NCI-H2196 (cell line): ENCODE data around the gene TMEM131.

Experiments
- DNase-seq: peaks from one replicate; lab custom pipeline; 2025; ENCODE audit not compliant: unreplicated experiment; lab: John Stamatoyannopoulos, UW

TMEM131 gene

DNA sequence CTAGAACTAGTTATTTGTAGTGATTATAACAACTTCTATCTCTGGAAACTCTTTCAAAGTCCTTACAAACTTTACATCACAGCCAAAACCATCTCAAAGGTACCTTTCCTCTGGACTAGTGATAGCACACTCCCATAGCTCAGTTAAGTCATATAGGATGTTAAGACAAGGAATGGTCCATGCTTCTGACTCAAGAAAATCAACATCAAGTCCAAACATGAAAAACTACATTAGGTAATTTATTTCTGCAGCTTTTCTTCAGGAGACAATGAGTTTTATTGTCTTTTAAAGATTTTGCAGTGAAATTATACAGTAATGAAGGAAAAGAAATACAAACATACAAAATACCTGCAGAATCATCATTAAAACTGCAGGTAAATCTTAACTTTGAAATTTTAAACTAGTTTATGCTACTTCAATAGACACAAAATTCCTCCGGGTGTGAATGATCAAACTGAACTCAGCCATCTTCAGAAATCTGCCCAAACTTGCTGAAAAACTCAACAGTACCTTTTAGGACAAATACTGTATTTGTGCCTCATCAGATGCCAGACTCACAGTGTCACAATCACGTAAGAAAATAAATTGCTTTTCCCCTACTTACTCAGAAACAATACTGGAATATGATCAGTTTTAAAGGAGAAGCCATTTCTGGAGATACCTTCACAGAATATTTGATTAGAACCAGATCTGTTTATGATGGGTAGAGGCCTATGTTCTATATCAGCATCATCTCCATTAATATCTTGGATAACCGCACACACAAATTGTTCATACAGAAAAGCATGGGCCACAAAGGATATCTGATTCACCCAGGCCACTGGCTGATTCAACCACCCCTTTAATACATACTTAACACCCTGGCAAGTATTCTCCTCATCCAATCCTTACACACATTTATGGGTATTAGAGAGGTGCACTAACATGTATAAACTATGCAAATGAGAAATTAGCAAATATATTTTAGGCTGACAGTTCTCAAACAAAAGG, 2.6 kb downstream of the TMEM131 start:
- no peak for DNase-seq

DNA sequence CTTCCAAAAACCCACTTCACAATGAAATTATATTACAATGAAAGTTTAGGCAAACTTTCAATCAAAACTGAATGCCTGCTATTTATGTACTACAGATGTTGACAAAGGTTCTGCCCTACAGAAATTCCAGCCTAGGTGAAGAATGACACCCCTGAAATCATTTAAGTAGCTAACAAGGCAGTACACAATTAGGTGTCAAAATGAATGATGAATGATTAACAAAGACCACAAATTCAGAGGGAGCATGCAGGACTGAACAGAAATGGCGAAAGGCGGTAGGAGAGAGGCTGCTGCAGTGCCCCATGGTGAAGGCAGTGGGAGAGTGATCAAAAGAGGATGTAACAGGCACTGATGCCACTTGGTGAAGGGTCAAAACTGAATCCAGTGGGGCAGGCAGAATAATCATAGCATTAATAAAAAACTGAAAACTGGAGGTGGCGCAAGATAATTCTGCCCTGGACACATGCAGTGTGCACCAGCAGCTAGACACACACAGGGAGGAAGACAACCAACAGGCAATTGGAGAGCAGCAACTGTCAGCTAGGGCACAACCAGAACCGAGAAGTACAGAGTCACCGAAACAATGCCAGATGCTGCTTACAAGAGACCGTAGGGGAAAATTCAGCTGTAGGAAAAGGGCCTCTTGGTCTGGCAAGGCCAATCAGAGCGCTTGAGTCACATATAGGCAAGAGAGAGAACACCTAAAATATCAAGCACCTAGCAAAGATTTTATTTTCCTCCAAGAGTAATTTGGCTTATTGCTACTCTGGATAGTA, 4.5 kb downstream of the TMEM131 start:
- no peak for DNase-seq

DNA sequence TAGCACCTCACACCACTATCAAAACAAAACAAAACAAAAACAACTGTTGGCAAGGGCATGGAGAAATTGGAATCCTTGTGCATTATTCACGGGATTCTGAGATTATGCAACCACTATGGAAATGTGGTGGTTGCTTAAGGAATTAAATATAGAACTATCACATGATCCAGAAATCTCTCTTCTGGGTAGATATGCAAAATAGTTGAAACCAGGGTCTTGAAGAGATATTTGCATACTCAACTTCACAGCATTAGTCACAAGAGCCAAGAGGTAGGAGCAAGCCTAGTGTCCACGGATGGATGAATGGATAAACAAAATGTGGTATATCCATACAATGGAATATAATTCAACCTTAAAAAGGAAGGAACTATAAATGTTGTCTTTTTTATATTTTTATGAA, 7.0 kb downstream of the TMEM131 start:
- DNase-seq: no peak

DNA sequence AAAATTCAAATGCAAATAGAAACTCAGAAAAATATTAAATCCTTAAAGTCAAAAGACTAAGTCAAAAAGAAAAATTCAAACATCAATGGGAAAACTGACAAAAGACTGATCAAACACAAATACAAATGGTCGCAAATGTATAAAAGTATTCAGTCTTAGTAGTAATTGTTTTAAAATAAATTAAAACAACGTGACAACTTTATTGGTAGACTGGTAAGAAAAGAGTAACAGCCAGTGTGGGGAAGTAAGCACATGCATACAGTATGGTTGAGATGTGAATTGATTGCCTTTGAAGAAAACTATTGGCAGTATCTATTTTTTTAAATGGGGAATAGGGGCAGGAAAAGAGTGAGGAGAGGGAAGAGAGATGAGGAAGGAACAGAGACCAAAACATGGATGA, 9.8 kb downstream of the TMEM131 start:
- DNase-seq: no peak

DNA sequence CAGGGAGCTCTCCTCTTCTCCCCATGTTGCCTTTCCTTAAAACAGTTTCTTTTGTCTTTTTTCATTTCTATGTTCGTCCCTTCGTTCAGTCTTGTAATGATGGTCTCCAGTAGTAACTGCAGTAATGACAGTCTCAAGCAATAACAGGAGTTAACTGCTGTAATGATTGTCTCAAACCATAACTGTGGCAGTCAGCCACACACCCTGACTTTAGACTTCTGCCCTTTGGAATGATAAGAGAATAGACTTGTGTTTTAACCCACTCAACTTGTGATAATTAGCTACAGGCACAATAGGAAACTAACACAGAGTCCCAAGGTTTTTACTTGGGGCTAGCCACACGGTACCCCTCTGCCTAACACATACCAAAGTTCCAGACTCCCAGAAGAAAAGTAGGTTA, 12.1 kb downstream of the TMEM131 start:
- no peak for DNase-seq

DNA sequence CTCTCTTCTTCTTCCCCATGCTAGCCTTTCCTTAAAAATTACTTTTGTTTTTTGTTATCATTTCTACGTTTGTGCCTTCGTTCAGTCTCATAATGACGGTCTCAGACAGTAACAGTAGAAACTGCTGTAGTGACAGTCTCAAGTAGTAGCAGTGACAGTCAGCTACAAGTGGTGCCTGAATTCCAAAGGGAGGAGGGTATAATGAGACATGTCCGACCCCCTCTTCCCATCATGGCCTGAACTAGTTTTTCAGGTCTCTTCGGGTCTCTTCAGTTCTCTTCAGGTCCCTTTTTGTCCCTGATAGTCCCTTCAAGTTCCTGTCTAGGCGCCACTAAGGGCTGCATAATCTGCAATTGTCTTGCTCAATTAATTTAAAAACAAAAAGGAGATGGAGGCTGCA, 12.6 kb downstream of the TMEM131 start:
- DNase-seq: no peak

DNA sequence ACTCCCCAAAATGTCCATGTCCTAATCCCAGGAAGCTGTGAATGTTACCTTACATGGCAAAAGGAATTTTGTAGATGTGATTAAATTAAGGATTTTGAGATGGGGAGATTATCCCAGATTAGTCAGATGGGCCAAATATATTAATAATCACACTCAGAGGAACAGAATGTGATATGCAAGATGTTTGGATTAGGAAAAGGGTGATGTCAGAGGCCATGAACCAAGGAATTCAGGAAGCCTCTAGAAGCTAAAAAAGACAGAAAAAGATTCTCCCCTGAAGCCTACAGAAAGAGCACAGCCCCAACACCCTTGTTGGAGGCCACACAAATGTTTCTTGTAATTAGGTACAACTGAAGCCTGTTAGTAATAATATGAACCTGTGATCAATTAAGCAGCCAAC, 13.1 kb downstream of the TMEM131 start:
- no peak for DNase-seq

DNA sequence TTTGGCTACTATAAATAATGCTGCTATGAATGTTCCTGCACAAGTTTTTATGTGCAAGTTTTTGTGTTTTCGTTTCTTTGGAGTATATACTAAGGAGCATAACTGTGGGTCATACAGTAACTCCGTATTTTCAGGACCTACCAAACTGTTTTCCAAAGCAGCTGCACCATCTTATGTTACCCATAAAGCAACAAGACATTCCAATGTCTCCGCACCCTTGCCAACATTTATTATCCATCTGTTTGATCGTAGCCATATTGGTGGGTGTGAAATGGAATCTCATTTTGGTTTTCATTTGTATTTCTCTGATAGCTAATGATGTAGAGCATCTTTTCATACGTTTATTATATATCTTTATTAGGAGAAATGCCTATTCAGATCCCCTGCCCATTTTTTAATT, 13.8 kb downstream of the TMEM131 start:
- no peak for DNase-seq

DNA sequence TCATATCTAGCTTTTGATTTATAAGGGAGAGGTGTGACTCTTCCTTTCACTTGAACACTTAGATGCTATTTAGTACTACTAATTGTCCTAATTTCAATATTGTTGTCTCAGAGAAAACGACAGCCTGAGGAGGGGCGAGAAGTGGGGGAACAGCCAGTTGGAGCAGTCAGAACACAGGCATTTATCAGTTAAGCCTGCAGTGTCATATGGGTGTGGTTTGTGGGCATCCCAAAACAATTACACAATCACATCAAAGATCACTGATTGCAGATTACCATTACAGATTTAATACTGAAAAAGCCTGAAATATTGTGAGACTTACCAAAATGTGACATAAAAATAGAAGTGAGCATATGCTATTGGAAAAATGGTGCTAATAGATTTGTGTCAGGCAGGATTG, 15.8 kb downstream of the TMEM131 start:
- no peak for DNase-seq

DNA sequence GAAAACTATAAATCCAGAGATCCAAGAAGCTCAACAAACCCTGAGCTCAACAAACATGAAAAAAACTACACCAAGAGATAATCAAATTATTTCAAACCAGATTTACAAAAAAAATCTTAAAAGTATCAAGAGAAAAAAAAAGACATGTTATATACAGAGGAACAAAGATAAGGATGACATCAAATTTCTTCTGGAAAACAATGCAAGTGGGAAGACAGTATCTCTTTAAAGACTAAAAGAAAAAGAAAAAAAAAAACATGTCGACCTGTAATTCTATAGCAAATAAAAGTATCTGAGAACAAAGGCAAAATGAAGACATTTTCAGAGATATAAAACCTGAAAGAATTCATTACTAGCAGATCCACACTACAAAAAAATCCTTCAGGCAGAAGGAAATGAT, 21.3 kb downstream of the TMEM131 start:
- no peak for DNase-seq

DNA sequence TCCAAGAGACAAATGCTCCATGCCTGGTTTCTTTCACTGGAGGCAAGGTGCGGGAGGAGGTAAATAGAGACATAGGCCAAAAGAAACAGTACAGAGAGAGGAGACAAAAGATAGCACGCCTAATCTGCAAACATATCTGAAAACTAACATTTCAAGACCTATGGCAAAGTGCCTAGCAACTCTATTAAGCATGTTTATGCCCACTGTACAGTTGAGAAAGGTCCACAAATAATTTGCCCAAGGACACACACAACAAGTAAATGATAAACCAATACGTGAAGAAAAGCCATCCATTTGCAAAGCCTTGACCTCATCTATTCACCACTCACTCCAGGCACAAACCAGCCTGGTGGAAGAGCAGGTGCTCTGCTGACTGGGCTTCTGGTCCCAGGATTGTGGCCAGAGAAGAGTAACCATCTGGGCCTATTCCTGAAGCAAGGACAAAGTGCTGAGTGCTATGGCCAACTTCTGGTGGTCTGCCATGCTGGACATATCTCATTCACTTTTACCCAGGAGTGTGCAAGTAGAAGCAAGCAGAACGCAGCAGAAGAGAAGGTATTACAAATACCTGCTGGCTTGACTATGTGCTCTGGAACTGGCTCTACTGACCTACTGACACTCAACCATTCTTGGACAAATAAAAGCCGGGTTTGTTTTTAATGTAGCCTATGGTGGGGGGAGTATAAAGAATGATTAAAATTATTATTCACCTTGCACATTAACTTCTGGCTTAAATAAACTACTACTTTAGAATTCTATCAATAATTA, 25.3 kb downstream of the TMEM131 start:
- DNase-seq: peak; percentile 15

DNA sequence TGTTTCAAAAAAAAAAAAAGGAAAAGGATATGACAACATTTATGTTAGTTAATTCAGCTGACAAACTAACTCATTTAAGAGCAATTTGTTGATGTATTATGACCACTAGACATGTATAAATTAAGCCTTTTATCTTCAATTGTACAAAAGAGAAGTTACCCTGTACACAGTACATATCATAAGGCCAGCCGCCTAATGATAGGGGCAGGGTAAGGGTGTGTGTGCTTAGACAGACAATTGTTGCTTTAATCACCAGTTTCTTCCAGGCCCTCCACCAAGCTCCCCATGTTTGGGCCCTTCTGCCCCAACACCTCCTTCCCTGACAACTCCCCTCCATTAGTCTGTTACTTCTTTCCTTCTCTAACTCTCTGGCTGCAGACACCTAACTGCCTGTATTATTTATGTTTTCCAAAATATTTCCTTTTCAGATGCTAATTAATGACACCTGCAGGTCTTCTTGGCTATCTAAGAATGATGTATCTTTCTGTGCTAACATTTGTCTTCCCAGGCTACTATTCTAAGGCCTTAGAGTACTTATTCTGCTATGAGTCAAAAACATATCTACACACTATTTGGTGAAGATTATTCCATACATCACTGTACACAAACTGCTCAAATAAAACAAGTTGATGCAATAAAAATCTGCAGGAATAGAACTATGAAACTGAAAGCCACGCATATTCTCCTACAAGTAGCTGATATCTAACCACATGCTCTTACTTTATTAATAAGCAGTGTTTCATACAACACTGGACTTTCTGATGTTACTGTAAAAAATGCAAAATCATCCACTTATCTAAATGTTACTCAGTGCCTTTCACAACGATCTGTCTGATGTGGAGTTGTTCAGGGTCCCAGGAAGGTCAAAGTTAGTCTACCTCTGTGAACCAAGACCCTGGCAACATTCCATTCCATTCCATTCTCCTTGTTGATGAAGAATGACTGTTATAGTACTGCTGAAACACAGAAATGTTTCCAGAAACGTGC, 26.4 kb downstream of the TMEM131 start:
- no peak for DNase-seq

DNA sequence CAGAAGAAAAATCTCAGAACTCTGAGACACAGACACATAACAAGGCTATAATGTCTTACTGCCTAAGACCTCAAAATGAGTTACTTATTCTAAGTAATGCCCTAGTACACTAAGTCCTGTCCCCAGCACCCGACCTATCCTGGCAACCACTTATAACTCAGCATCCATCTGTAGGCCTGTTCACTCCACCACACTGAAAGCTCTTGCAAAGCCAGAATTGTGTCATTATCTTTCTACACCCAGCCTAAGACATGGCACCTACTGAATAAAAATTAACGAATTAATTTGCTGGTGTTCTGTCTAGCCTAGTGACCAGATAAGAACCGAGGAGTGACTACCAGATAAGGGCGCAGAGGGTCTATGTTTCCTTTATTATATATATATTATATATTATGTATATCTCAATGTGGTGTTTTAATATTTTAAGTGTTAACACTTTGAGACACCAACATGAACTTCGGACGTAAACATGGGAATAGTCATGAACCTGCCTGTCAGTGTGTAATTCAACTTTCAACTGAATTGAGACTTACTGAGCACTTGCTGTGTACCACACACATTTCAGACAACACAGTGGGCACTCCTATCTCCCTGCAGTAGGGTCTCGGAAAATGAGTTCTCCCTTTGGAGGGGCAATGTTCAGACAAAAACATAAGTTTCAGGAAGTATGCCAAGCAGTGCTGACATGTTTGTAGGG, 27.7 kb downstream of the TMEM131 start:
- no peak for DNase-seq

DNA sequence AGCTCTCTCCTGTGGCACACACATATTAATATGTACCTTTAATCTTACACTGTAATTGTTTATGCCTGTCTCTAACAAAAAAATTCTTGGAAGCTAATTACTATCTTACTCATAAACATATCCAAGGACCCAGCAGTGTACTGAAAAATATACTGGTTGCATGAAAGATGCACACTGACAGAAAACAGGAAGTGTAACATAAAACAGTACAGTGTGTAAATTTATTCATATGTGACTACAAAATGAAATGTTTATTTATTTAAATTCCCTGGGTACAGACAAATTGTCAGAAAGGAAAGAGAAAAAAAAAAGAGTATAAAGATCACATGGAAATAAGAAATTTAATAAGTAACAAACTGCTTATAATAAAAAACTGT, 28.5 kb downstream of the TMEM131 start:
- no peak for DNase-seq

DNA sequence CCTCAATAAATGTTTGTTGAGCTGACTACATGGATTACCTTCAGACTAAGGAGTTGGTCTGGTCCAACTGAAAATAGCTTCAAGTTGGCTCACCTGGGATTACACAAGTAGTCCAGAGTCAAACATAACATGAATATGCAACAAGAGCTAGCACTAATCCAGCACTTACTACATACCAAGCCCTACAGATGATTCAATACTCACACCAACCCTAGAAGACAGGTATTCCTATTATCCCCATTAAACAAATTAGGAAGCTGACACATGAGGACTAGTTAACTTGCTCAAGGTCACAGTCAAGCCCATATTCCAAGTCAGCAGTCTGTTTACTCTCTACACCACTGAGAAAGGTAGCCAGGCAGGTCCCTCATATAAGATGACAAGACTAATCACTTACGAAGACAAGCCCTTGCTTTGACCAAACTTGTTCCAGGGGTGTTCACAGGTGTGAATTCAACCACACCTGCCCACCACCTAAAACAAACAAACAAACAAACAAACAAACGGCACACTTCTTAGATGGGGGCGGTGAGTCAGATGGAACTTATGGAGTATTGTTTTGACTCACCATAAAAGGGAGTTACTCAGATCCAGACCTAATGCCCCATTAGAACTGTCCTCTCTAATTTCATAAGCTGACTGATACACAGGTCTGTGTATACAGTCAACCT, 29.1 kb downstream of the TMEM131 start:
- no peak for DNase-seq

DNA sequence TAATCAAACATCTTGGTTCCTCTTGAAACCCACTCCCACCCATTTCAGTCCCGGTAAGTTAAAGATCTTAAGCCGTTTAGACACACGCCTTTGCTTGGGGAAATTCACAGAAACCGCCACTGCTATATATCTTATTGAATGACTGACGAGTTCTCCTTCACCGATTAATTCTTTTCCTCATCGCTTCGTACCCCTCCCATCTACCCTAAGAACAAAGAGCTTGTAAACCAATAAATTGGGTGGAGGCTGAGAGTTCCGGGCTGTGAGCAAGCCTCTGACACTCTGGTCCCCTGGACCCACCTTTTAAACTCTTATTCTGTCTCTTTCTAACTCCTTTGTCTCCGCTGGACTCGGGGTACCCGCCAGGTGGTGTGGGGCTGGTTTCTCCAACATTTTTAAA, 30.6 kb downstream of the TMEM131 start:
- DNase-seq: no peak

DNA sequence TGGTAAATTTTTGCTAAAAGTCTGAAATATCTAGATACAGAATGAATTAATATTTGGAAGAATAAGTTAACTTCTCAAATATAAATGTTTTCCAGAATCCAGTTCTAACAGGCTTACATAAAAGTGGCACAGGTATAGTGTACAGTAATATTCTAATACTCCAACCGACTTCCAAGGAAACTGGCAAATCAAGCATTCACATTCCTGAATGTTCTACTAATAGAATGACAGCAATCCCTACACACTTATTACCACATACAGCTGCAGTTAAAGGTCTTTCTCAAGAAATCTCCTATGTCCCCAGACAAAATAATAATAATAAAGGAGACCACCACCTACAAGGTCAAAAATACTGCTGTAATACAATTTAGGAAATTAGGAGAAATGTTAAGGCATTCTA, 31.9 kb downstream of the TMEM131 start:
- no peak for DNase-seq

DNA sequence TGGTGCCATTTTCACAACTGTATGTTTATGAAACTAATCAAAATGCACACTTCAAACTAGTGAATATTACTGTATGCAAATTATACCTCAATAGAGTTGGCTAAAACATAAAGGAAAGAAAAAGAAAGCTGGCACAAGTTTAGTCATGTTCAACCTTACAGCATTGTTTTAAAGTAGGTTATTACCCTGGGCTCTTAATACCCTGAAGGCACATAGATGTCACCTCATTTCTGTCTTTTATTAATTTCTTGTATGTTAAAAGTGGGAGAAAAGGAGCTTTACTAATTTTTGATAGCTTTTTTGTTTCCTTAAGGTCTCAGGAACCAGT, 32.7 kb downstream of the TMEM131 start:
- DNase-seq: no peak

DNA sequence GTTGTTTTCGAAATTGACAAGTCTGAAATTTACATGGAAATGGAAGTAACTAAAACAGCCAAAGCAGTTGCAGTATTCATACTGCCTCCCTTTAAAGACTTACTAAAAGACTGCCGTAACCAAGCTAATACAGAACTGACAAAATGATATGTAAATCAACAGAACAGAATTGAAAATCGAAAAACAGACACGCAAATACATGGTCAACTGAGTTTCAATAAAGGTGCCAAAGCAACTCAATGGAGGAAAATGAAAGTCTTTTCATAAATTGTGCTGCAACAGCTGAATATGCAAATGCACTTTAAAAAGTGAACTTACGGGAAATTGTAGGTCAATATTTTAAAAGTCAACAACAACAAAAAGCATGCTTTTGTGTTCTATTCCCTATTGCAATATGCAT, 34.2 kb downstream of the TMEM131 start:
- DNase-seq: no peak
